GM12878 (cell line): ENCODE data around the gene DPP6. TPM values are rescaled to one million over a fixed set of nuclear protein-coding genes. Genes with fewer than 3 reads are reported as not detected.

Source experiments
- ATAC-seq: fragments of 200-7000 bp; cut with Tn5 transposase; 3 replicates; pipeline ENCODE4 v1.9.1; 2020; ENCODE audit warnings: mild to moderate bottlenecking, moderate library complexity
- BruUV-seq: library from RNA; stranded (reverse); fragments of 400-500 nt; replicated peaks from 2 replicates; lab custom pipeline; 2021; lab: Mats Ljungman, UMichigan
- CTCF ChIA-PET: fragments of 300-600 bp; sonication (Branson Sonifier 250); formaldehyde crosslinking; extraction: SDS; loops from one replicate; lab custom pipeline; 2021; ENCODE audit warnings: inconsistent platforms; lab: Yijun Ruan, JAX
- POLR2A ChIA-PET: fragments of 350-600 bp; formaldehyde crosslinking; extraction: SDS; loops from one replicate; lab custom pipeline; 2021; ENCODE audit warnings: inconsistent platforms; lab: Charles Lee
- RAD21 ChIA-PET: fragments of 300-600 bp; sonication (Branson Sonifier 250); formaldehyde crosslinking; loops from one replicate; lab custom pipeline; 2023; ENCODE audit warnings: antibody characterized with exemption; ENCODE audit not compliant: unreplicated experiment; lab: Charles Lee
- SMC1A ChIA-PET: fragments of 300-600 bp; sonication (Branson Sonifier 250); formaldehyde crosslinking; loops from one replicate; lab custom pipeline; 2023; ENCODE audit not compliant: unreplicated experiment, uncharacterized antibody; lab: Charles Lee
- DNase-seq: peaks from one replicate; pipeline ENCODE4 v3.0.0-alpha.2; 2011; ENCODE audit warnings: low read depth, low spot score
- FAIRE-seq: peaks from 3 replicates; lab custom pipeline; 2011; peaks lifted over from hg19 to GRCh38; lab: Jason Lieb, UNC
- H2AFZ ChIP-seq: 2 replicates; pipeline ENCODE4 v1.6.0; 2011; ENCODE audit warnings: low read depth, low read length, control low read depth; ENCODE audit not compliant: control insufficient read depth
- H3K27ac ChIP-seq: 2 replicates; pipeline ENCODE4 v1.5.1; 2011; ENCODE audit warnings: control low read depth; ENCODE audit not compliant: control insufficient read depth, insufficient read depth
- H3K27me3 ChIP-seq, 2 experiments: replicated peaks in 1 of 2; 2 replicates each; pipeline versions ENCODE4 v1.6.0 to v1.6.1; 2011; ENCODE audit warnings: low read length in 1 of 2; ENCODE audit not compliant: control insufficient read depth in 2 of 2, insufficient read depth in 2 of 2
- H3K36me3 ChIP-seq, 2 experiments: 2 replicates each; pipeline ENCODE4 v1.5.1; 2011; ENCODE audit warnings: low read length in 1 of 2; ENCODE audit not compliant: control insufficient read depth in 2 of 2, insufficient read depth in 2 of 2
- H3K4me1 ChIP-seq: 2 replicates; pipeline ENCODE4 v1.6.1; 2011; ENCODE audit warnings: mild to moderate bottlenecking, low read length, moderate library complexity, mixed read lengths; ENCODE audit not compliant: control insufficient read depth, insufficient read depth
- H3K4me2 ChIP-seq: 2 replicates; pipeline ENCODE4 v1.6.0; 2011; ENCODE audit warnings: control low read depth; ENCODE audit not compliant: control insufficient read depth, insufficient read depth
- H3K4me3 ChIP-seq: fragments of 200-600 bp; sonication (generic); 2 replicates; pipeline ENCODE4 v1.5.1; 2016
- H3K79me2 ChIP-seq: 2 replicates; pipeline ENCODE4 v1.6.0; 2011; ENCODE audit warnings: low read length; ENCODE audit not compliant: control insufficient read depth, insufficient read depth
- H3K9ac ChIP-seq: 2 replicates; pipeline ENCODE4 v1.8.0; 2011; ENCODE audit warnings: low read length, control low read depth, mixed read lengths; ENCODE audit not compliant: control insufficient read depth, insufficient read depth
- H3K9me3 ChIP-seq: replicated peaks from 3 replicates; pipeline ENCODE4 v1.5.1; 2011; ENCODE audit warnings: mild to moderate bottlenecking, low read length; ENCODE audit not compliant: control insufficient read depth, insufficient read depth
- H4K20me1 ChIP-seq: 2 replicates; pipeline ENCODE4 v1.6.0; 2011; ENCODE audit not compliant: control insufficient read depth, insufficient read depth
- BCL11A ChIP-seq: IDR thresholded peaks from 2 replicates; pipeline ENCODE4 v1.6.1; 2011; ENCODE audit warnings: low read depth, low read length
- CBX3 ChIP-seq: fragments of 200-600 bp; sonication (generic); IDR thresholded peaks from 2 replicates; pipeline ENCODE4 v1.6.1; 2016; ENCODE audit warnings: low read depth, borderline replicate concordance
- CREB1 ChIP-seq: IDR thresholded peaks from 2 replicates; pipeline ENCODE4 v1.6.1; 2012; ENCODE audit warnings: low read depth, mild to moderate bottlenecking, inconsistent platforms
- IRF4 ChIP-seq: IDR thresholded peaks from 2 replicates; pipeline ENCODE4 v1.6.1; 2011; ENCODE audit warnings: low read depth, low read length
- KLF5 ChIP-seq: fragments of 450-650 bp; IDR thresholded peaks from 2 replicates; pipeline ENCODE4 v1.6.1; 2014; ENCODE audit warnings: mild to moderate bottlenecking; ENCODE audit not compliant: partially characterized antibody
- PAX5 ChIP-seq: IDR thresholded peaks from 2 replicates; pipeline ENCODE4 v1.6.1; 2011; ENCODE audit warnings: low read depth, low read length, borderline replicate concordance
- POLR2AphosphoS5 ChIP-seq: IDR thresholded peaks from 2 replicates; pipeline ENCODE4 v1.6.1; 2011; ENCODE audit warnings: mild to moderate bottlenecking, low read length, inconsistent platforms
- RAD21 ChIP-seq: IDR thresholded peaks from 2 replicates; pipeline ENCODE4 v1.6.1; 2011; ENCODE audit warnings: mild to moderate bottlenecking, low read depth, low read length, moderate library complexity; ENCODE audit not compliant: insufficient read depth
- SMC3 ChIP-seq: IDR thresholded peaks from 2 replicates; pipeline ENCODE4 v1.6.1; 2011; ENCODE audit warnings: low read length, improper control_type of control experiment, borderline replicate concordance
- TAF1 ChIP-seq: IDR thresholded peaks from 2 replicates; pipeline ENCODE4 v1.6.1; 2011; ENCODE audit warnings: mild to moderate bottlenecking, low read depth, low read length, borderline replicate concordance
- TBL1XR1 ChIP-seq: IDR thresholded peaks from 2 replicates; pipeline ENCODE4 v1.6.1; 2012; ENCODE audit warnings: low read depth, low read length, improper control_type of control experiment
- YY1 ChIP-seq: IDR thresholded peaks from 2 replicates; pipeline ENCODE4 v1.6.1; 2011; ENCODE audit warnings: low read depth, mild to moderate bottlenecking, low read length
- ZNF24 ChIP-seq: fragments of 450-650 bp; IDR thresholded peaks from 2 replicates; pipeline ENCODE4 v1.6.1; 2017; ENCODE audit warnings: antibody characterized with exemption, mild to moderate bottlenecking
- ZNF384 ChIP-seq: IDR thresholded peaks from 2 replicates; pipeline ENCODE4 v1.6.1; 2012; ENCODE audit warnings: low read depth, mild to moderate bottlenecking, low read length, improper control_type of control experiment, borderline replicate concordance
- WGBS: methylation state at CpG from one replicate; pipeline ENCODE4 v1.1.6; 2016; ENCODE audit warnings: low lambda C conversion rate; ENCODE audit not compliant: insufficient replicate concordance, insufficient coverage; ENCODE audit errors: missing lambda C conversion rate; 5-methylcytosine and 5-hydroxymethylcytosine counted together
- in situ Hi-C: fragments of 300-500 bp; cut with MboI; formaldehyde crosslinking; loops from 9 replicates; pipeline ENCODE4 v1.14.3; 2018; ENCODE audit warnings: mixed read lengths
- intact Hi-C: fragments of 100-400 bp; cut with micrococcal nuclease; formaldehyde crosslinking; loops from one replicate; pipeline ENCODE4 v1.14.2; 2022; ENCODE audit not compliant: unreplicated experiment
- polyA plus RNA-seq, 11 experiments: library from polyadenylated mRNA; depleted of rRNA in 4 of 11; unstranded in 6 of 11; stranded (reverse) in 5 of 11; fragments of >200 nt; fragmentation: Nextera tagmentation in 4 of 11; fragmentation: Illumina TruSeq in 1 of 11; extraction: Ambion mirVana in 4 of 11; extraction: Trizol in 1 of 11; gene quantifications; 1 replicate in 1 of 11; 2 replicates in 10 of 11; pipeline versions ENCODE4 v1.2.1 to v1.2.3, GENCODE V29; 2011 to 2016; ENCODE audit warnings: inconsistent platforms in 2 of 11, missing spikeins in 2 of 11, low read depth in 1 of 11
- total RNA-seq, 4 experiments: library from RNA; depleted of rRNA in 3 of 4; stranded (reverse); fragments of >200 nt in 3 of 4; fragmentation: Illumina TruSeq in 1 of 4; extraction: Trizol in 1 of 4; gene quantifications; 2 replicates each; pipeline versions ENCODE4 v1.2.1 to v1.2.3, GENCODE V29; 2013 to 2021
- TF ChIP-seq, protein P1 (sequence below): IDR thresholded peaks from 2 replicates; pipeline ENCODE4 v1.6.1; 2011; ENCODE audit warnings: low read depth, low read length, improper control_type of control experiment, borderline replicate concordance
- TF ChIP-seq, protein P2 (sequence below): fragments of 450-650 bp; IDR thresholded peaks from 2 replicates; pipeline ENCODE4 v1.6.1; 2016; ENCODE audit warnings: mild to moderate bottlenecking
- TF ChIP-seq, protein P3 (sequence below), 3 experiments: IDR thresholded peaks in 2 of 3; conservative IDR thresholded peaks in 1 of 3; 2 replicates each; pipeline ENCODE4 v1.5.1; 2011; ENCODE audit warnings: low read depth in 3 of 3, low read length in 3 of 3, mild to moderate bottlenecking in 3 of 3, control low read depth in 2 of 3, moderate library complexity in 2 of 3, inconsistent platforms in 1 of 3, mixed read lengths in 1 of 3; ENCODE audit not compliant: control insufficient read depth in 2 of 3, insufficient read depth in 1 of 3; ENCODE audit errors: extremely low read depth in 1 of 3

DPP6 gene
- total and polyA plus RNA-seq, 10 of the 15 experiments (the other 5 are each of a cell fraction or from before 2014, with no cell fraction given): not detected

DNA sequence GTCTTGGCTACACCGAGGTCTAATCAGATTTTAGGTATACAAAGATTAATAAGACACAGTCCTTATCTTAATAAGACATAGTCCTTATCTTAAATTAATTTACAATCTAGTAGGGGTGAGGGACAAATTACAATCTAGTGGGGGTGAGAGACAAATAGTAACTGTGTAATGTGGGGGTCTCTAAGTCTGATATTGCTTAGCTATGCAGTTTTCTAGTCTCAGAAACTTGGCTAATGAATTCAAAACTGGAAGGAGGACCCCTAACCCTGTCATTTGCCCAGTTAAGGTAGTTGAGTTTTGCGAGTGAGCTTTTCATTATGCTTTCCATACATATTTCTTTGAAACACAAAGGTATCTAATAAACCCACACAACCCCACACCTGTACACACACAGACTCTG, 136.1 kb downstream of the DPP6 start:
- Histone ChIP-seq H2AFZ (no peak overlapping the region), H3K9me3 (no peaks in the 10 kb centered on the region), H3K27ac (no peak overlapping the region), H4K20me1 (no peaks in the 10 kb centered on the region), H3K9ac (no peak overlapping the region), H3K4me3 (no peak overlapping the region), H3K27me3 (no peaks in the 10 kb centered on the region), H3K79me2 (no peaks in the 10 kb centered on the region), H3K4me2 (no peak overlapping the region), H3K36me3 (no peaks in the 10 kb centered on the region), H3K4me1 (no peaks in the 10 kb centered on the region)
- BruUV-seq: no TSS peak
- in situ Hi-C loops (no loop called here), intact Hi-C loops (no loop called here)
- no peak for DNase-seq
- POLR2A ChIA-PET: no interaction called here
- CTCF ChIA-PET: no interaction called here
- SMC1A ChIA-PET: no interaction called here
- RAD21 ChIA-PET: no interaction called here
- no peak for ATAC-seq
- no peak for FAIRE-seq
- WGBS: 30% methylated on average over 2 of the region's 2 CpGs
- TF ChIP-seq IRF4: no peak
- TF ChIP-seq YY1: no peak
- no peak for TF ChIP-seq ZNF384
- no peak for TF ChIP-seq PAX5
- TF ChIP-seq, protein P1, sequence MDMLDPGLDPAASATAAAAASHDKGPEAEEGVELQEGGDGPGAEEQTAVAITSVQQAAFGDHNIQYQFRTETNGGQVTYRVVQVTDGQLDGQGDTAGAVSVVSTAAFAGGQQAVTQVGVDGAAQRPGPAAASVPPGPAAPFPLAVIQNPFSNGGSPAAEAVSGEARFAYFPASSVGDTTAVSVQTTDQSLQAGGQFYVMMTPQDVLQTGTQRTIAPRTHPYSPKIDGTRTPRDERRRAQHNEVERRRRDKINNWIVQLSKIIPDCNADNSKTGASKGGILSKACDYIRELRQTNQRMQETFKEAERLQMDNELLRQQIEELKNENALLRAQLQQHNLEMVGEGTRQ: no peak

DNA sequence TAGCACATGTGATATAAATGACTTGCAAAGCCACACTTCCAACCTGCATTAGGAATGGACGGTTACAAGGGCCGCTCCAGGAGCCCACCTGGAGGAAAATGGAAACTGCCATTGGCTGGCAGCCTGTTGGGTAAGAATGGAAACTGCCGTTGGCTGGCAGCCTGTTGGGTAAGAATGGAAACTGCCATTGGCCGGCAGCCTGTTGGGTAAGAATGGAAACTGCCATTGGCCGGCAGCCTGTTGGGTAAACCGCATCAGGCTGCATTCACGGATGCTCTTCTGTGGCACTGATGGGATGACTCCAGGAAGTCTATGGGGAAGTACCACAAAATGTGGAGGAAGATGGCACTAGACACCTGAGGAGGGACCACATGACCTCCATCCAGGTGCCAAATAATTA, 143.1 kb downstream of the DPP6 start:
- POLR2A ChIA-PET: no interaction called here
- Histone ChIP-seq H2AFZ (no peak overlapping the region), H3K9me3 (no peaks in the 10 kb centered on the region), H3K27ac (no peak overlapping the region), H3K79me2 (no peaks in the 10 kb centered on the region), H3K4me2 (no peak overlapping the region), H3K27me3 (no peaks in the 10 kb centered on the region), H3K9ac (no peak overlapping the region), H4K20me1 (no peaks in the 10 kb centered on the region), H3K4me3 (no peak overlapping the region), H3K4me1 (no peaks in the 10 kb centered on the region), H3K36me3 (no peaks in the 10 kb centered on the region)
- ATAC-seq: no peak
- intact Hi-C loops: no loop called here
- BruUV-seq: no TSS peak
- CTCF ChIA-PET: no interaction called here
- in situ Hi-C loops: no loop called here
- SMC1A ChIA-PET: no interaction called here
- 68% methylated on average over 7 of the region's 7 CpGs for WGBS
- FAIRE-seq: no peak
- DNase-seq: no peak
- RAD21 ChIA-PET: no interaction called here
- TF ChIP-seq CREB1 (no peak), RAD21 (no peak), CBX3 (no peak), SMC3 (no peak), BCL11A (no peak), TBL1XR1 (no peak), KLF5 (no peak), ZNF24 (no peak), TAF1 (no peak), POLR2AphosphoS5 (no peak)
- TF ChIP-seq, protein P2, sequence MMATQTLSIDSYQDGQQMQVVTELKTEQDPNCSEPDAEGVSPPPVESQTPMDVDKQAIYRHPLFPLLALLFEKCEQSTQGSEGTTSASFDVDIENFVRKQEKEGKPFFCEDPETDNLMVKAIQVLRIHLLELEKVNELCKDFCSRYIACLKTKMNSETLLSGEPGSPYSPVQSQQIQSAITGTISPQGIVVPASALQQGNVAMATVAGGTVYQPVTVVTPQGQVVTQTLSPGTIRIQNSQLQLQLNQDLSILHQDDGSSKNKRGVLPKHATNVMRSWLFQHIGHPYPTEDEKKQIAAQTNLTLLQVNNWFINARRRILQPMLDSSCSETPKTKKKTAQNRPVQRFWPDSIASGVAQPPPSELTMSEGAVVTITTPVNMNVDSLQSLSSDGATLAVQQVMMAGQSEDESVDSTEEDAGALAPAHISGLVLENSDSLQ: no peak
- TF ChIP-seq, protein P3, sequence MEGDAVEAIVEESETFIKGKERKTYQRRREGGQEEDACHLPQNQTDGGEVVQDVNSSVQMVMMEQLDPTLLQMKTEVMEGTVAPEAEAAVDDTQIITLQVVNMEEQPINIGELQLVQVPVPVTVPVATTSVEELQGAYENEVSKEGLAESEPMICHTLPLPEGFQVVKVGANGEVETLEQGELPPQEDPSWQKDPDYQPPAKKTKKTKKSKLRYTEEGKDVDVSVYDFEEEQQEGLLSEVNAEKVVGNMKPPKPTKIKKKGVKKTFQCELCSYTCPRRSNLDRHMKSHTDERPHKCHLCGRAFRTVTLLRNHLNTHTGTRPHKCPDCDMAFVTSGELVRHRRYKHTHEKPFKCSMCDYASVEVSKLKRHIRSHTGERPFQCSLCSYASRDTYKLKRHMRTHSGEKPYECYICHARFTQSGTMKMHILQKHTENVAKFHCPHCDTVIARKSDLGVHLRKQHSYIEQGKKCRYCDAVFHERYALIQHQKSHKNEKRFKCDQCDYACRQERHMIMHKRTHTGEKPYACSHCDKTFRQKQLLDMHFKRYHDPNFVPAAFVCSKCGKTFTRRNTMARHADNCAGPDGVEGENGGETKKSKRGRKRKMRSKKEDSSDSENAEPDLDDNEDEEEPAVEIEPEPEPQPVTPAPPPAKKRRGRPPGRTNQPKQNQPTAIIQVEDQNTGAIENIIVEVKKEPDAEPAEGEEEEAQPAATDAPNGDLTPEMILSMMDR (IDR thresholded peaks at IDR 0.05 in 2 of 3, conservative IDR thresholded peaks at IDR 0.05 in 1 of 3; ENCODE audit: control insufficient read depth in 2 of 3, extremely low read depth in 1 of 3, insufficient read depth in 1 of 3, low read depth in 3 of 3, low read length in 3 of 3): no peak
